GM08714 (cell line): ENCODE results near the gene SLC17A1.

Experiments used
- H3K4me3 ChIP-seq: fragments of 200-500 bp; sonication (Bioruptor generic); 2 replicates; pipeline ENCODE4 v1.5.1; 2014; ENCODE audit warnings: mild to moderate bottlenecking, low read length, inconsistent platforms
- ZNF274 ChIP-seq: IDR thresholded peaks from 2 replicates; pipeline ENCODE4 v1.6.1; 2012; ENCODE audit warnings: mild to moderate bottlenecking, low read depth, low read length

The SLC17A1 gene

GRCh38 chr6:25794784-25795183, 37.1 kb downstream of the SLC17A1 start:
- no peak overlapping the region for H3K4me3 ChIP-seq
- no peak for TF ChIP-seq ZNF274

- no peak for TF ChIP-seq ZNF274
- no peak overlapping the region for H3K4me3 ChIP-seq
These were observed 37.9 kb downstream of the SLC17A1 start for GRCh38 chr6:25793970-25794369.

GRCh38 chr6:25792016-25792415, 39.8 kb downstream of the SLC17A1 start:
- no peak for TF ChIP-seq ZNF274
- no peak overlapping the region for H3K4me3 ChIP-seq

- no peak for TF ChIP-seq ZNF274
- no peak overlapping the region for H3K4me3 ChIP-seq
These were observed 42.4 kb downstream of the SLC17A1 start for GRCh38 chr6:25789475-25789874.

- TF ChIP-seq ZNF274 = no peak
- no peak overlapping the region for H3K4me3 ChIP-seq
These were observed 43.4 kb downstream of the SLC17A1 start for GRCh38 chr6:25788305-25788922.

- no peak for TF ChIP-seq ZNF274
- no peak overlapping the region for H3K4me3 ChIP-seq
These were observed 44.4 kb downstream of the SLC17A1 start for GRCh38 chr6:25787428-25787827.

GRCh38 chr6:25781134-25781533, 50.7 kb downstream of the SLC17A1 start:
- H3K4me3 ChIP-seq = no peak overlapping the region
- no peak for TF ChIP-seq ZNF274

GRCh38 chr6:25777856-25778649, 53.8 kb downstream of the SLC17A1 start:
- no peak for TF ChIP-seq ZNF274
- H3K4me3 ChIP-seq = no peak overlapping the region

GRCh38 chr6:25777031-25777430, 54.8 kb downstream of the SLC17A1 start:
- no peak overlapping the region for H3K4me3 ChIP-seq
- no peak for TF ChIP-seq ZNF274

- no peak for TF ChIP-seq ZNF274
- H3K4me3 ChIP-seq = no peak overlapping the region
These were observed 57.6 kb downstream of the SLC17A1 start for GRCh38 chr6:25774120-25774715.

- no peak for TF ChIP-seq ZNF274
- no peak overlapping the region for H3K4me3 ChIP-seq
These were observed 61.9 kb downstream of the SLC17A1 start for GRCh38 chr6:25769983-25770382.

GRCh38 chr6:25768566-25768965, 63.3 kb downstream of the SLC17A1 start:
- H3K4me3 ChIP-seq = no peak overlapping the region
- no peak for TF ChIP-seq ZNF274

GRCh38 chr6:25764611-25765010, 67.2 kb downstream of the SLC17A1 start:
- TF ChIP-seq ZNF274 = no peak
- no peak overlapping the region for H3K4me3 ChIP-seq

GRCh38 chr6:25757936-25758642, 73.8 kb downstream of the SLC17A1 start:
- no peak for TF ChIP-seq ZNF274
- no peak overlapping the region for H3K4me3 ChIP-seq
